Measurements from ENCODE around the gene MAST1.

MAST1 gene

GRCh38 chr19:12866416-12867119, 28.3 kb downstream of the MAST1 start:
- no peak overlapping the region for H3K18ac ChIP-seq (ENCODE audit: low read length)

GRCh38 chr19:12867120-12868099, 29.1 kb downstream of the MAST1 start:
- peak in 1 of 2 donors; percentile 45 for DNase-seq
- peak overlapping the region; percentile 53 for H2AFZ ChIP-seq (ENCODE audit: insufficient read depth, low read length, poor library complexity)
- H3K27me3 ChIP-seq (ENCODE audit: insufficient read depth, low read length): no peaks in the 10 kb centered on the region
- peaks cover 5% of the 10 kb centered on the region for H3K9me3 ChIP-seq (ENCODE audit: insufficient read depth, low read depth, low read length)
- WGBS (ENCODE audit: extremely low coverage, insufficient coverage, insufficient read length): no CpG with 5 or more reads among the region's 51 CpGs
- no peak overlapping the region for H3K9ac ChIP-seq (ENCODE audit: low read length)
- no peak overlapping the region for H4K91ac ChIP-seq (ENCODE audit: low read depth, low read length)
- no peaks in the 10 kb centered on the region for H3K36me3 ChIP-seq (ENCODE audit: control insufficient read depth in 1 of 2, insufficient read depth in 2 of 2, low read length in 2 of 2)
- peak overlapping the region; percentile 58 for H3K4me3 ChIP-seq (ENCODE audit: low read depth, low read length)
- H2BK5ac ChIP-seq (ENCODE audit: low read depth, low read length, poor library complexity): no peak overlapping the region
- no peaks in the 10 kb centered on the region for H3K79me1 ChIP-seq (ENCODE audit: low read length)
- H2BK12ac ChIP-seq (ENCODE audit: low read length): no peak overlapping the region
- H4K12ac ChIP-seq (ENCODE audit: low read depth, low read length): peak overlapping the region; percentile 23
- peak overlapping the region; percentile 24 for H3K14ac ChIP-seq (ENCODE audit: low read length)
- H3K4me2 ChIP-seq (ENCODE audit: low read length): peak overlapping the region; percentile 66
- no peak overlapping the region for H3K18ac ChIP-seq (ENCODE audit: low read length)
- H2BK120ac ChIP-seq (ENCODE audit: insufficient read depth, low read length, poor library complexity): no peak overlapping the region
- peak overlapping the region; percentile 70 for H4K8ac ChIP-seq (ENCODE audit: low read depth, low read length)
- no peaks in the 10 kb centered on the region for H3K79me2 ChIP-seq (ENCODE audit: control insufficient read depth, insufficient read depth, low read length, poor library complexity)
- no peak overlapping the region for H3K4ac ChIP-seq (ENCODE audit: low read depth, low read length)
- H2AK5ac ChIP-seq (ENCODE audit: low read length): no peak overlapping the region
- no peak overlapping the region for H3K23ac ChIP-seq (ENCODE audit: low read length)
- peaks cover 4 to 5% of the 10 kb centered on the region in 2 experiments for H3K4me1 ChIP-seq (ENCODE audit: control insufficient read depth in 1 of 2, insufficient read depth in 2 of 2, low read length in 2 of 2)
- H3K27ac ChIP-seq (ENCODE audit: low read depth, low read length): no peak overlapping the region

More at GRCh38 chr19:12866416-12867119, 28.3 kb downstream of the MAST1 start:
- Histone ChIP-seq H2BK120ac (ENCODE audit: insufficient read depth, low read length, poor library complexity) (no peak overlapping the region), H3K27ac (ENCODE audit: low read depth, low read length) (no peak overlapping the region), H3K4ac (ENCODE audit: low read depth, low read length) (no peak overlapping the region), H3K9ac (ENCODE audit: low read length) (no peak overlapping the region), H3K27me3 (ENCODE audit: insufficient read depth, low read length) (no peaks in the 10 kb centered on the region), H3K4me1 (ENCODE audit: control insufficient read depth in 1 of 2, insufficient read depth in 2 of 2, low read length in 2 of 2) (peaks cover 4 to 5% of the 10 kb centered on the region in 2 experiments), H3K9me3 (ENCODE audit: insufficient read depth, low read depth, low read length) (peaks cover 4% of the 10 kb centered on the region), H3K14ac (ENCODE audit: low read length) (no peak overlapping the region), H3K4me2 (ENCODE audit: low read length) (no peak overlapping the region), H2BK5ac (ENCODE audit: low read depth, low read length, poor library complexity) (no peak overlapping the region), H2BK12ac (ENCODE audit: low read length) (no peak overlapping the region), H4K8ac (ENCODE audit: low read depth, low read length) (no peak overlapping the region), H2AFZ (ENCODE audit: insufficient read depth, low read length, poor library complexity) (no peak overlapping the region), H2AK5ac (ENCODE audit: low read length) (no peak overlapping the region), H3K23ac (ENCODE audit: low read length) (no peak overlapping the region), H3K36me3 (ENCODE audit: control insufficient read depth in 1 of 2, insufficient read depth in 2 of 2, low read length in 2 of 2) (no peaks in the 10 kb centered on the region), H4K12ac (ENCODE audit: low read depth, low read length) (no peak overlapping the region), H3K4me3 (ENCODE audit: low read depth, low read length) (no peak overlapping the region), H3K79me2 (ENCODE audit: control insufficient read depth, insufficient read depth, low read length, poor library complexity) (no peaks in the 10 kb centered on the region), H3K79me1 (ENCODE audit: low read length) (no peaks in the 10 kb centered on the region), H4K91ac (ENCODE audit: low read depth, low read length) (no peak overlapping the region)
- no peak for DNase-seq
- no CpG with 5 or more reads among the region's 29 CpGs for WGBS (ENCODE audit: extremely low coverage, insufficient coverage, insufficient read length)

GRCh38 chr19:12868540-12869112, 30.3 kb downstream of the MAST1 start:
- Histone ChIP-seq H3K79me2 (ENCODE audit: control insufficient read depth, insufficient read depth, low read length, poor library complexity) (no peaks in the 10 kb centered on the region), H3K4me2 (ENCODE audit: low read length) (no peak overlapping the region), H2AFZ (ENCODE audit: insufficient read depth, low read length, poor library complexity) (no peak overlapping the region), H4K8ac (ENCODE audit: low read depth, low read length) (no peak overlapping the region), H3K18ac (ENCODE audit: low read length) (no peak overlapping the region), H3K27me3 (ENCODE audit: insufficient read depth, low read length) (no peaks in the 10 kb centered on the region), H3K23ac (ENCODE audit: low read length) (no peak overlapping the region), H4K12ac (ENCODE audit: low read depth, low read length) (no peak overlapping the region), H3K4me1 (ENCODE audit: control insufficient read depth in 1 of 2, insufficient read depth in 2 of 2, low read length in 2 of 2) (peaks cover 4 to 5% of the 10 kb centered on the region in 2 experiments), H3K4ac (ENCODE audit: low read depth, low read length) (no peak overlapping the region), H3K9ac (ENCODE audit: low read length) (no peak overlapping the region), H3K27ac (ENCODE audit: low read depth, low read length) (no peak overlapping the region), H2BK12ac (ENCODE audit: low read length) (no peak overlapping the region), H3K4me3 (ENCODE audit: low read depth, low read length) (no peak overlapping the region), H3K36me3 (ENCODE audit: control insufficient read depth in 1 of 2, insufficient read depth in 2 of 2, low read length in 2 of 2) (peaks cover 3 to 6% of the 10 kb centered on the region in 2 experiments), H2BK5ac (ENCODE audit: low read depth, low read length, poor library complexity) (no peak overlapping the region), H2AK5ac (ENCODE audit: low read length) (no peak overlapping the region), H3K9me3 (ENCODE audit: insufficient read depth, low read depth, low read length) (peaks cover 13% of the 10 kb centered on the region), H4K91ac (ENCODE audit: low read depth, low read length) (no peak overlapping the region), H2BK120ac (ENCODE audit: insufficient read depth, low read length, poor library complexity) (no peak overlapping the region), H3K79me1 (ENCODE audit: low read length) (no peaks in the 10 kb centered on the region), H3K14ac (ENCODE audit: low read length) (no peak overlapping the region)
- DNase-seq: no peak
- WGBS (ENCODE audit: extremely low coverage, insufficient coverage, insufficient read length): no CpG with 5 or more reads among the region's 10 CpGs

- no CpG with 5 or more reads among the region's 3 CpGs for WGBS (ENCODE audit: extremely low coverage, insufficient coverage, insufficient read length)
- Histone ChIP-seq H3K23ac (ENCODE audit: low read length) (no peak overlapping the region), H4K12ac (ENCODE audit: low read depth, low read length) (no peak overlapping the region), H3K27me3 (ENCODE audit: insufficient read depth, low read length) (no peaks in the 10 kb centered on the region), H3K18ac (ENCODE audit: low read length) (no peak overlapping the region), H2BK12ac (ENCODE audit: low read length) (no peak overlapping the region), H3K36me3 (ENCODE audit: control insufficient read depth in 1 of 2, insufficient read depth in 2 of 2, low read length in 2 of 2) (peaks cover 5 to 10% of the 10 kb centered on the region in 2 experiments), H3K9me3 (ENCODE audit: insufficient read depth, low read depth, low read length) (peaks cover 15% of the 10 kb centered on the region), H3K9ac (ENCODE audit: low read length) (no peak overlapping the region), H2BK5ac (ENCODE audit: low read depth, low read length, poor library complexity) (no peak overlapping the region), H2AK5ac (ENCODE audit: low read length) (no peak overlapping the region), H4K8ac (ENCODE audit: low read depth, low read length) (no peak overlapping the region), H3K4me2 (ENCODE audit: low read length) (no peak overlapping the region), H3K4me3 (ENCODE audit: low read depth, low read length) (no peak overlapping the region), H3K14ac (ENCODE audit: low read length) (no peak overlapping the region), H3K4me1 (ENCODE audit: control insufficient read depth in 1 of 2, insufficient read depth in 2 of 2, low read length in 2 of 2) (peaks cover 0 to 5% of the 10 kb centered on the region in 2 experiments), H2BK120ac (ENCODE audit: insufficient read depth, low read length, poor library complexity) (no peak overlapping the region), H3K4ac (ENCODE audit: low read depth, low read length) (no peak overlapping the region), H3K27ac (ENCODE audit: low read depth, low read length) (no peak overlapping the region), H4K91ac (ENCODE audit: low read depth, low read length) (no peak overlapping the region), H3K79me1 (ENCODE audit: low read length) (no peaks in the 10 kb centered on the region), H2AFZ (ENCODE audit: insufficient read depth, low read length, poor library complexity) (no peak overlapping the region), H3K79me2 (ENCODE audit: control insufficient read depth, insufficient read depth, low read length, poor library complexity) (no peaks in the 10 kb centered on the region)
- DNase-seq: no peak
Measured at GRCh38 chr19:12871681-12872080, 33.4 kb downstream of the MAST1 start.
